ENCODE data around the gene RPL23. TPM values are rescaled to one million over a fixed set of nuclear protein-coding genes. Genes with fewer than 3 reads are reported as not detected.
A peak's percentile ranks its signal among the peaks of the same experiment; 100 is the strongest.

RPL23 gene
- total and polyA plus RNA-seq, 2 experiments from 2014 or later: 877 to 4,267 TPM

GRCh38 chr17:38872027-38872511 is 18.5 kb upstream of the RPL23 start (continued):
- TF ChIP-seq ZNF462 (CRISPR knock-in tag; IDR thresholded peaks at IDR 0.05) (no peak), POLR2AphosphoS5 (IDR thresholded peaks at IDR 0.05; ENCODE audit: low read depth) (no peak), EZH2phosphoT487 (IDR thresholded peaks at IDR 0.05; ENCODE audit: unreplicated experiment) (no peak), EZH2 (IDR thresholded peaks at IDR 0.05; ENCODE audit: low read depth, unreplicated experiment) (no peak), ZNF114 (CRISPR knock-in tag; IDR thresholded peaks at IDR 0.05) (no peak)

DNA sequence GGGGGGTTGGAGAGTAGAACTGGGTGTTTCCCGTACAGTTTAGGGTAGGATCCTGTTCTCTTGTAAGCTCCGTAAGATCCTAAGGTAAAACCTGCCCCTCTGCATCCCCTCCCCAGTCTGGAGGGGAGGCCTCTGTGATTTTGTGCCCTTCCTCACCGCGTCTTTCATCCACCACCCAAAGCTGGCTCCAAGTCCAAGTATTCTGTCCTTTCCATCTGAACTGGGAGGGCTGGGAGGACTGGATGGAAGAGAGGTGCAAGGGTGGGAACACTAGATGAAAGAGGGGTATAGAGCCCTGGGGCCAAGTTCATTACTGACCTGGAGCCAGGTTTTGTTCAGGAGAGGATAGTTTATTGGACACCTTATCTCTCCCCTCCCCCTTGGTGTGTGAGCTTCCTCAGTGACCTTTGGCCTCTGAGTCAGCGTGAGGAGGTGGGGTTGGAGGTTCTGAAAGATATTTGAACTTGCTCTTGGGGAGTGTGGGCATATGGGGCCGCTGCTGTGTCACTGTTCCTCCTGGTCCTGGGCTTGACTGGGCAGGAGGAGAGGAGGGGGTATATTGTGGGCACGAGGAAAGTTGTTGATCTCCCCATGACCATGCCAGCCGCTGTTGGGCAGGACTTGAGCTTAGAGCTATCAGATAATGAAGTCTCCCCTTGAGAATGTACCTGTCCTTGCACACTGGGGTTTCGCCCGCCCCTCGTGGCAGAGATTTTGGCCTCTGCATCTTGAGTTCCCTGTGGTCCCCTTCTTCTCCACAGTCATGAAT is 17.9 kb upstream of the RPL23 start:
- DNase-seq (ENCODE audit: low spot score): peak; percentile 65
- Mint-ChIP-seq H3K9me3 (peaks cover 6% of the 10 kb centered on the region; the same call in 2 of the 3 replicates), H3K36me3 (ENCODE audit: low read depth) (peaks cover 4% of the 10 kb centered on the region), H3K4me1 (peaks cover 49% of the 10 kb centered on the region), H3K4me3 (peak overlapping the region; percentile 93), H3K27ac (peak overlapping the region; percentile 92), H3K27me3 (ENCODE audit: insufficient read depth, low read depth, poor library complexity) (peaks cover 36% of the 10 kb centered on the region)
- H3K4me2 ChIP-seq: peak overlapping the region; percentile 97
- H3K36me3 ChIP-seq (ENCODE audit: insufficient read depth): no peaks in the 10 kb centered on the region
- H2AFZ ChIP-seq: no peak overlapping the region
- peaks cover 58% of the 10 kb centered on the region for H3K79me2 ChIP-seq (replicated peaks; ENCODE audit: insufficient read depth)
- no peaks in the 10 kb centered on the region for H3K9me2 ChIP-seq (ENCODE audit: insufficient read depth)
- H3K27ac ChIP-seq (ENCODE audit: low read depth): peak overlapping the region; percentile 87
- H3K27me3 ChIP-seq (ENCODE audit: insufficient read depth): no peaks in the 10 kb centered on the region
- ATAC-seq: no peak
- 0 out of 2 replicates have a peak, but pooled peaks cover 5% of the 10 kb centered on the region for H3F3A ChIP-seq (replicated peaks; ENCODE audit: low read depth)
- peaks cover 44% of the 10 kb centered on the region for H3K4me1 ChIP-seq (ENCODE audit: insufficient read depth)
- H4K20me1 ChIP-seq (replicated peaks; ENCODE audit: insufficient read depth): peaks cover 15% of the 10 kb centered on the region
- peak overlapping the region; percentile 100 for H3K4me3 ChIP-seq
- TF ChIP-seq, protein P1, sequence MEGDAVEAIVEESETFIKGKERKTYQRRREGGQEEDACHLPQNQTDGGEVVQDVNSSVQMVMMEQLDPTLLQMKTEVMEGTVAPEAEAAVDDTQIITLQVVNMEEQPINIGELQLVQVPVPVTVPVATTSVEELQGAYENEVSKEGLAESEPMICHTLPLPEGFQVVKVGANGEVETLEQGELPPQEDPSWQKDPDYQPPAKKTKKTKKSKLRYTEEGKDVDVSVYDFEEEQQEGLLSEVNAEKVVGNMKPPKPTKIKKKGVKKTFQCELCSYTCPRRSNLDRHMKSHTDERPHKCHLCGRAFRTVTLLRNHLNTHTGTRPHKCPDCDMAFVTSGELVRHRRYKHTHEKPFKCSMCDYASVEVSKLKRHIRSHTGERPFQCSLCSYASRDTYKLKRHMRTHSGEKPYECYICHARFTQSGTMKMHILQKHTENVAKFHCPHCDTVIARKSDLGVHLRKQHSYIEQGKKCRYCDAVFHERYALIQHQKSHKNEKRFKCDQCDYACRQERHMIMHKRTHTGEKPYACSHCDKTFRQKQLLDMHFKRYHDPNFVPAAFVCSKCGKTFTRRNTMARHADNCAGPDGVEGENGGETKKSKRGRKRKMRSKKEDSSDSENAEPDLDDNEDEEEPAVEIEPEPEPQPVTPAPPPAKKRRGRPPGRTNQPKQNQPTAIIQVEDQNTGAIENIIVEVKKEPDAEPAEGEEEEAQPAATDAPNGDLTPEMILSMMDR (conservative IDR thresholded peaks at IDR 0.05; ENCODE audit: low read depth in 2 of 2): peak in 1 of 2 experiments; percentile 41; a peak in 2 of 4 replicates
- TF ChIP-seq CREB1 (CRISPR knock-in tag; IDR thresholded peaks at IDR 0.05; ENCODE audit: low read depth) (0 out of 2 replicates have a peak, but pooled peaks have one; percentile 13), EZH2phosphoT487 (IDR thresholded peaks at IDR 0.05; ENCODE audit: unreplicated experiment) (no peak)

All from GM23338 (cell line).